Measurements from ENCODE around the gene CDC73.
"Not testable (repeated sequence)": the region's sequence is repeated elsewhere in the genome, so short reads cannot be mapped to it uniquely, and the experiment has no call there.

Gene CDC73

DNA sequence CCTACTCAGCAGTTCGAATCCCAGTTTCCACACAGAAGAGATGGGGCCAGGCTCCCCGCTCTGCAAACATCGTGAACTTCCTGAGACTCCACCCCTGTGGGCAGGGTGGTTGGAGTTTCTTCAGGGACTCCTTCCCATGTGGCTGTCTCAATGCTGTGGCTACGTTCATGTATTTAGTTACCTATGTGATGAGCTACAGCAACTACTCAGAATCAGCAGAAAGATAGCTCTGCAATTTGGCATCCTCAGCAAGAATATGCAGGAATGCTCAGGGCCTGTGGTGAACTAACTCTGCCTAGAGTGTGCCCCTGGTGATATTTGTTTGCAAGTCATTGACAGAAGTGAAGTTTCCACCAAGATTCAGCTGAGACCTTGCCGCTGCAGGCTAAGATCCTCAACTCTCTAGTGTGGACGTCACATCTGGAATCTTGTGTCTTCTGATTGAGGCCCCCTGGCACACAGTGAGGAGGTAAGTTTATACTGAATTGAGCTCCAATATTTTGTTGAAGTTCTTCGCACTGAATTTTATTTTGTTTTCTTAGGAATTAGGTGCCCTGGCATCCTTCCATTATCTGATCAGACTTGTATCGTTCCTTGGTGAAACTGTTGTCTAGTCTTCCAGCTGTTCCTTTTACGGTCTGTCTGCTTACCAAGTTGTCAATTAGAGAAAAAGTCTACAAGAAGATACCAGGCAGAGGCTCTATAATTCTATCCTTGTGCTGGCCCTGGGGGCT, 8.4 kb upstream of the CDC73 start:
- DNase-seq (ENCODE audit: extremely low spot score, insufficient read length, low read depth) (no peak), FAIRE-seq (no peak)

DNA sequence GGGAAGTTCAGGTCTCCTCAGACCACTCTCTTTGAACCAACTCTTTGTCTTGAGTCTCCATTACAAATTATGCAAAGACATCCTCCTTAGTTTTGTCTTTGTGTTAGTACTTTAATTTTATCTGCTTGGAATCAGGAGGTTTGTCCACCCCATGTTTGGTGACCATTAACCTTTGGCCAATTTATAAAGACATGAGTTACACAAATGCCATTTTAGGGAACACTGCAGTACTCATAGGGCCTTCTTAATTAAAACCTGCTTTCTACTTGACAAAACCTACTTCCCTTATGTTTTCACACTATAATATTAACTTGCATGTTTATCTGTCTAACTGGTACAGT, 7.9 kb upstream of the CDC73 start:
- FAIRE-seq (no peak), DNase-seq (ENCODE audit: extremely low spot score, insufficient read length, low read depth) (no peak)

DNA sequence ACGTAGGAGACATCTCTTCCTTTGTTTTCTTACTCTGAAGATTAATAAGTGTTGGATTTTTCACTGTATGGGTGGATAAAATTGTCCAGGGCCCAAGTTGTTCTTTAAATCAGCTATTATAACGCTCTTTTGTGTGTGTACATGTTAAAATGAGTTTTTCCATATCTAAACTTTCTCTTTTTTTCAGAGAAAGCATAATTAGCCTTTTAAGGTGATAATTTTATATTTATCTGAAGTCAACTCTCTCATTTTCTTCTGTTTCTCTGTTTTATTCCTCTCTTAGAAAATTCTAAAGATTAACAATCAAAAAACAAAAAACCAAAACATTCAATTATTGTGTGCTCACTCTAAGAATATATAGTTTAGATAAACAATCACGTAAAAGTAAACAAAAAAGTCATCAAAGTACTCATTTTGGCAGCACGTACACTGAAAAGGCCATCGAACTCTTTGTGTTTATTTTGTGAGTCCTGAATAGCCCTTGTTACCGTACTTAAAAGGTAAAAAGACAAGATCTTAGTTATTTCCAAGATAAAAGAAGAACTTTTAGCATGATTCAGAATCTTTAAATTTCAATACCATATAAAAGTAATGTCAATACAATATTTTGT, 7.2 kb upstream of the CDC73 start:
- no peak for DNase-seq (ENCODE audit: extremely low spot score, insufficient read length, low read depth)
- FAIRE-seq, result no peak

DNA sequence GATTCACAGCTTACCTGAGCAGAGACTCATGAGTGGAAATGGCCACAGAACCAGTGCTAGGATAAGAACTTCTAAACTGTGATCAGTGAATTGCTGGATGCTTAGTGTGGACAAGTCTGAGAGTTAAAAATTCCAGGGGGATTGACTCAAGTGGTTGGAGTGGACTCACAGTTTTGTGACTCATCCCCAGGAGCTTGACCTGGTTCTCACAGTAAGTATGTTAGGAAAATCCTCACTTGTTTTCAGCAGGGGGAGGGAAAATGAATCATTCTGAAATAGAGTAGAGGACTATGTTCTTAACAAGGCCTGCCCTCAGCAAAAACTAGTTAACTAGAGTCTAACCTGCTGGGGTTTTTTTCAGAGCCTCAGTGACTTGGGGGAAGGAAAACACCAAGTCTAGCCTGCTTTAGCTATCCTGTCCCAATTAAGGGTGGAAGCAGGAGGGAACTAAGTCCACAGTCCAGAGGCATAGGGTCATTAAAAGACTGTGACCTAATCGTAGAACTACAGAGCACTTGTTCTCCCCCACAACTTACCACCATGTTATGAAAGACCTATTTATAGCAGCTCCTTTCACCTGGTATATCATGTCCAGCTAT, 6.1 kb upstream of the CDC73 start:
- FAIRE-seq (no peak), DNase-seq (ENCODE audit: extremely low spot score, insufficient read length, low read depth) (no peak)

DNA sequence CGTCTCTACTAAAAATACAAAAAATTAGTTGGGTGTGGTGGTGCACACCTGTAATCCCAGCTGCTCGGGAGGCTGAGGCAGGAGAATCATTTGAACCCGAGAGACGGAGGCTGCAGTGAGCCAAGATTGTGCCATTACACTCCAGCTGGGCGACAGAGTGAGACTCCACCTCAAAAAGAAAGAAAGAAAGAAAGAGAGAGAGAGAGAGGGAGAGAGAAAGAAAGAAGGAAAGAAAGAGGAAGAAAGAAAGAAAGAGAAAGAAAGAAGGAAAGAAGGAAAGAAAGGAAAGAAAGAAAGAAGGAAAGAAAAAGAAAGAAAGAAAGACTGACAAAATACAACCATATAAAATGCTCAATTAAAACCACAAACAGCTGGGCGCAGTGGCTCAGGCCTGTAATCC, 4.7 kb upstream of the CDC73 start:
- not testable (repeated sequence) for DNase-seq (ENCODE audit: extremely low spot score, insufficient read length, low read depth); FAIRE-seq

DNA sequence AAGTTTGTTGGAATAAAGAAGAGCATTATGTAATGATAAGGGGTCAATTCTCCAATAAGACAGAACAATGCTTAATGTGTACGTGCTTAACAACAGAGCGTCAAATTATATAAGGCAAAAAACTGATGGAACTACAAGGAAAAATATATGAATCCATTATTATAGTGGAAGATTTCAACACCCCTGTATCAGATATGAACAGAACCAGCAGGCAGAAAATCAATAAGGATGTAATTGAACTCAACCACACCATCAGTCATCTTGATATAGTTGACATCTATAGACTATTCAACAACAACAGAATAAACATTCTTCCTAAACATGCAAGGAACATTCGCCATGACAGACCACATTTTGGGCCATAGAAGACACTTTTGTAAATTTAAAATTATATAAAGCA, 3.6 kb upstream of the CDC73 start:
- FAIRE-seq (no peak), DNase-seq (ENCODE audit: extremely low spot score, insufficient read length, low read depth) (no peak)

DNA sequence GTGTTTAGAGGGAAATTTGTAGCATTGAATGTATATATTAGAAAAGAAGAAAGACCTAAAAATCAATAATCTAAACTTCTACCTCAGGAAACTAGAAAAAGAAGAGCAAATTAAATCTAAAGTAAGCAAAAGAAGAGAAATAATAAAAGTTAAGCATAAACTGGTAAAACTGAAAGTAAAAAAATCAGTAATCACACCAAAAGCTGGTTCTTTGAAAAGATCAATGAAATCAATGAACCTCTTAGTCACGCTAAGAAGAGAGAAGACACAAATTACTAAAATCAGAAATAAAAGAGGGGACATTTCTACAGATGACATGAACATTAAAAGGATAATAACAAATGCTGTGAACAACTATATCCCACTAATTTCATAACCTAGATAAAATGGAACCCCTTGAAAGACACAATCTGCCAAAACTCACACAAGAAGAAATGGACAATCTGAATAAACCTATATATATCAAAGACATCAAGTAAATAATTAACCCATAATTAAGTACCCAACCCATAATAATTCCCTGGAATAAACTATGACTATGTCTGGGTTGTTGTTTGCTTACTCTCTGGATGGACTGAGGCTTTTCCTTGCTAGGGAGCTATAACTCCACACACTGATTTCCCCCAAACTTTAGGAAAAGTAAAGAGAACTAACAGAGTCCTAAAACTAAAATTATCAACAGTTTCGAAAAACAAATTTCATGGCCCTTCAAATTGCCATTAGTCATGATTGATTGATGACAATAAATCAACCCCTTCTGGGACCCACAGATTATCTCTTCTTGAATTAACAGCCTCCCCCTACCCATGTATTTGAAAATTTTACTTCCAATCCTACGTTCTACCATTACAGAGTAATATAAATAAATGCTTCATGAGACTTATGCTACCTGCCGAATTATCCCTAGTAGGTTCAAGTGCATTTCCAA, 2.8 kb upstream of the CDC73 start:
- no peak for FAIRE-seq
- DNase-seq (ENCODE audit: extremely low spot score, insufficient read length, low read depth), result no peak

DNA sequence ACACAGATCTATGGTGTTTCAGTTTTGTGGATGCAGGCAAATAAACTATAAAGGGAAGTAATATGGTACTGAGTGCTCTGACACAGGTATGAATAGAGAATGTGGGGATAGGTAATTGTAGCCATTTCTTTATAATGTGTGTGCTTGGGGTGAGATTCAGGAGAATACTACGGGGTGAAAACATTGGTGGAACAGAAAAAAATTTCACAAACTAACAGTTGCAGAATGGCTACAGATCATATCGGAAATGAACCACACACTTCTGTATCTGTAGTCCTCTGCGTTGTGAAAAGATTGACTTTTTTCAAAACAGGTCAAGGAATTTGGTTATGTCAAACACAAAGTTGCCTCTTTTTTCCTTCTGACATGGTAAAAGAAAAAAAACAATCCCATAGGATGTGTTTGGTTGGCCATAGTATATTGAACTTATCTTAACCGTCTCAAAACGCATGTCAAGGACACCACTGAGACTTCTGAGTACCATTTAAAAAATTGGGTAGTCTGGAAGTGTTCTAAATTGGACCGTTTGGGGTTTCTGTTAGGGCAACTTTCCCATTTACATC, 1.1 kb upstream of the CDC73 start:
- DNase-seq (ENCODE audit: extremely low spot score, insufficient read length, low read depth) (no peak), FAIRE-seq (peak; percentile 12)

DNA sequence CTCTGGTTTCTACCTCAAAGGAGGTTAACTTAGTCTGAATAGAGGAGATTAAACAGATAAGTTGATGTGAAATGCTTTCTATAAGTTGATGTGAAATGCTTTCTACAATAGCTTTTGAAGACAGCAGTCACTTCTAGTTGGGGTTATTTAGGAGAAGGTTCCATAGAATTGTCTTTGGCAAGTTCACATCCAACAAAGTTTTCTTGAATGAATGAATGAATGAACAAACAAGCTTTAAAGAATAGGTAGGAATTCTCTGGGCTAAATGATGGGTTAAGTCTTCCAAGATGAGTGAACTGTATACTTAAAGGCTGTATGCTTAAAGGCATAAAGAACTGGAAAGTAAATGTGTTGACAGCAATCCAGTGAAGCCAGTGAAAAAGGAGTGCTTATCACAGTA, 1.9 kb downstream of the CDC73 start:
- FAIRE-seq, result no peak
- no peak for DNase-seq (ENCODE audit: extremely low spot score, insufficient read length, low read depth)

DNA sequence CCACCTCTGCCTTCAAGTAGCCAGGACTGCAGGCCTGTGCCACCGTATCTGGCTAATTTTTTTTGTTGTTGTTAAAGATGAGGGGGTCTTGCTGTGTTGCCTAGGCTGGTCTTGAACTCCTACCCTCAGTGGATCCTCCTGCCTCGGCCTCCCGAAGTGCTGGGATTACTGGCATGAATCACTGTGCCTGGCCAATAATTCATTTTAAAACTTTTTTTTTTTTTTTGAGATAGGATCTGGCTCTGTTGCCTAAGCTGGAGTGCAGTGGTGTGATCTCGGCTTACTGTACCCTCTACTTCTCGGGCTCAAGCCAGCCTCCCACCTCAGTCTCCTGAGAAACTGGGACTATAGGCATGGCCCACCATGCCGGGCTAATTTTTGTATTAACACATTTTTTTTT, 3.5 kb downstream of the CDC73 start:
- DNase-seq (ENCODE audit: extremely low spot score, insufficient read length, low read depth) (no peak), FAIRE-seq (no peak)

DNA sequence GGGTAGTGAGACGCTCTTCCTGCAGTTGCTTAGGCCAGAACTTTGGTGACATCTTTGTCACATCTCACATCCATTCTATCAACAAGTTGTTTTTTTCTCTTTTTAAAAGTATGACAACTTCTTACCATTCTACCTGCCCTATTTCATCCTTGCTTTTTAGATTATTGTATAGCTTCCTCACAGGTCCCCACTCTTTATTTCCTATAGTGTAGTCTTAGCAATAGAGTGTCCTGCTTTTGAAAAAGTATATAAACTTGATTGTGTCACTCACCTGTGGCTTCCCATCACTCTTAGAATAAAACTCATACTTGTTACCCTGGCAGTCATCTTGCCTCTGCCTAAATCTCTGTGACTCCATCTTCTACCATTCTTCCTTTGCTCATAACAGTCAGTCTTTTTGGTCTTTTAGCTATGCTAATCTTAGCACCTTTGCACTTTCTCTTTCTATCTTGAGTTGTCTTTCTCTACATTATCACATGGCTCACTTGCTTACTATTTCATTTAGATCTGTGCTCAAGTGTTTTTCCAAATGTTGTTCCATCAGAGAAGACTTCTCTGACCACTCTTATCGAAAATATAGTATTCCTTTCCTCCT, 9.5 kb downstream of the CDC73 start:
- FAIRE-seq (no peak), DNase-seq (ENCODE audit: extremely low spot score, insufficient read length, low read depth) (no peak)

DNA sequence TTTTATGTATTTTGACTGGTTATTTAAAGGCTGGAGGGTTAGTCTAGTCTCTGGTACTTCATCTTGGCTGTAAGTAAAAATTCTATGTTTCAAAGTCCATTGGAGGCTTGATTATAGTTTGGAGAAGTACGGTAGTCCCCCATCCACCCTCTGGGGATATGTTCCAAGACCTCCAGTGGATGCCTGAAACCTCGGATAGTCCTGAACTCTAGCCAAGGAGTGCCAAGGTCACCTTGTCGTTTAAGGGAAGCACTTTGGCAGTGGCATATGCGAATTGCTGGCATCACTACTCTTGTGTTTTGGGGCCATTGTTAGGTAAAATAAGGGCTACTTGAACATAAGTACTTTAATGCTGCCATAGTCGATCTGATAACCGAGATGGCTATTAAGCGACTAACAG, 18.4 kb downstream of the CDC73 start:
- no peak for FAIRE-seq

DNA sequence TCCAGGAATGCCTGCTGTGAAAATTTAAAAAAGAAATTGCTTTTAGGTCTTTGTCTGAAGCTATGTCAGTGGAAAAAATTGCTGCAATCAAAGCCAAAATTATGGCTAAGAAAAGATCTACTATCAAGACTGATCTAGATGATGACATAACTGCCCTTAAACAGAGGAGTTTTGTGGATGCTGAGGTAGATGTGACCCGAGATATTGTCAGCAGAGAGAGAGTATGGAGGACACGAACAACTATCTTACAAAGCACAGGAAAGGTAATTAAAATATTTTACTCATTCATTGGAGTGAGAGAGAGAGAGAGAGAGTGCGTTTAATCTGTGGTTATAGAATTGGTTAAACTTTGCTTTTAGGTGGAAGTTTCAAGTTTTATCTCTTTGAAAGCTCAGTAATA, 20.0 kb downstream of the CDC73 start:
- FAIRE-seq, result no peak
- DNase-seq (ENCODE audit: extremely low spot score, insufficient read length, low read depth), result no peak

More for the DNA sequence above, 18.4 kb downstream of the CDC73 start:
- no peak for DNase-seq (ENCODE audit: extremely low spot score, insufficient read length, low read depth)

DNA sequence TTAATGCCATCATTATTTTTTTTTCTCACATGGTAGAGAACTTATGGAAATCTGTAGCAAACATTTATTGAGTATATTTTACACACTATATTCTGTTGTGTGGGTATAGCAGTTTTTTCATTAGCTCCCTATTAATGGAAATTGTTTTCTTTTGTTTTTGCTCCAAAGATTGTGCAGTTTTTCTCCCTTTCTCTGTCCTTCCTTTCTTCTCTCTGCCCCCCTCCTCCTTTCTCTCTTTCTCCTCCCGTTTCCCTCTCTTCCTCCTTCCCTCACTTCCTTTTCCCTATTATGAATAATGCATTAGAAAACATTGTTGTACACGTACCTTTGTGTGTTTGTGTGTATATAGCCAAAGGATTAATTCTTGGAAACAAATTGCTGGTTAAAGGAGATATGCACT, 20.6 kb downstream of the CDC73 start:
- FAIRE-seq (no peak), DNase-seq (ENCODE audit: extremely low spot score, insufficient read length, low read depth) (no peak)

DNA sequence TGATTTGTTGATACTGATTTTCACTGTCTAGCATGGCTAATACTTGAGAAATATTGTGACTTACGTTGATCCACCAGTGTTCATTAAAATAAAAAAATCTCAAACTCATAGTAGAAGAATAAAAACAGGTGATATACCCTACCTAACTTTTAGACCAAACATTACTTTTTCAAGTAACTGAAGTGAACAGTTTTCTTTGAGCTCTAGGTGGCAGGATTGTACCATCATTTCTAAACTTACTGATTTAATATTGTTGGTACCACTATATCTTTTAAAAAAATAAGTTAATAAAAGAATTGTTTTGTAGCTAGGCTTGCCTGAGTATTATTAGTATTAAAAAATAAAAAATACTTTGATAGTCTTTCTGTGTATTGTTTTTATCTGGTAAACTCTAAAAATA, 21.5 kb downstream of the CDC73 start:
- no peak for DNase-seq (ENCODE audit: extremely low spot score, insufficient read length, low read depth)
- no peak for FAIRE-seq

DNA sequence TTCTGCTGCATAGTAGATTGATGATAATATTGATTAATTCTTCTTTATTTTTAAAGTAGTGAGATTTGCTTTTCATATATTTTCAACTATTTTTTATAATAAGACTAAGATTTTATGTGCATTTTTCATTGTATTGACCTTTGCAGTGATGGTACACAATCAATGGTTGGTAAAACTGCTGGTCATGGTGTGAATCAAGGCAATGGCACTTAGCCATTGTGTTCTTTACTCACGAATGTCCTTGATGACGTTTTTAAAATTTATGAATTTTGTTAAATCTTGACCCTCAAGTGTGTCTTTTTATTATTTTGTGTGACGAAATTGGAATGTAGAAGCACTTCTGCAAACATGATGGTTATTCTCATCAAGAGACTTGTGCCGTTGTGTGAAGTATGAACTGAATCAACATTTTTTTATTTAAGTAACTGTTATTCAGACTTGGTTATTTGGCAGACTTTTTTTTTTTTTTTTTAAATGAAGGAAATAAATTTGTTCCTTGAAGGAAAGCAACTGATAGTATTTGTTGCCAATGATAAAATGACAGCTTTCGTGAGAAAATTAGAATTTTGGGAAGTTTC, 22.6 kb downstream of the CDC73 start:
- DNase-seq (ENCODE audit: extremely low spot score, insufficient read length, low read depth), result no peak
- no peak for FAIRE-seq

DNA sequence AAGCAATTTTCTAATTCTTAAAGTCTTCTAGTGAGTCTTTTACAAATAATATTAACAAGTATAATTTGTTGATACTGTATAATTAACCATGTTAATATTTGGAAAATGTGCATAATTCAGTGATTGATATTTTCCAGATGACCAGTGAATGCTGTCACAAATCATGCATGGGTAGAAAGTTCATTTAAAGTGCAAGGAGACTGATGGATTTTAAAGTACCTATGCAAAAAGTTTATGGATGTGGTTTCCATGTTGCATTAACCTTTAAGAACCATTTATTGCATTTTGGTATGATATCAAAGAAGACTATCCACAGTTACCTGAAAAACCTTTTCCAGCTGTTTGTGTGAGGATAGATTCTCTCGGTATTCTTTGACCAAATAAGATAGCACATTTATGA, 23.2 kb downstream of the CDC73 start:
- no peak for FAIRE-seq
- no peak for DNase-seq (ENCODE audit: extremely low spot score, insufficient read length, low read depth)

DNA sequence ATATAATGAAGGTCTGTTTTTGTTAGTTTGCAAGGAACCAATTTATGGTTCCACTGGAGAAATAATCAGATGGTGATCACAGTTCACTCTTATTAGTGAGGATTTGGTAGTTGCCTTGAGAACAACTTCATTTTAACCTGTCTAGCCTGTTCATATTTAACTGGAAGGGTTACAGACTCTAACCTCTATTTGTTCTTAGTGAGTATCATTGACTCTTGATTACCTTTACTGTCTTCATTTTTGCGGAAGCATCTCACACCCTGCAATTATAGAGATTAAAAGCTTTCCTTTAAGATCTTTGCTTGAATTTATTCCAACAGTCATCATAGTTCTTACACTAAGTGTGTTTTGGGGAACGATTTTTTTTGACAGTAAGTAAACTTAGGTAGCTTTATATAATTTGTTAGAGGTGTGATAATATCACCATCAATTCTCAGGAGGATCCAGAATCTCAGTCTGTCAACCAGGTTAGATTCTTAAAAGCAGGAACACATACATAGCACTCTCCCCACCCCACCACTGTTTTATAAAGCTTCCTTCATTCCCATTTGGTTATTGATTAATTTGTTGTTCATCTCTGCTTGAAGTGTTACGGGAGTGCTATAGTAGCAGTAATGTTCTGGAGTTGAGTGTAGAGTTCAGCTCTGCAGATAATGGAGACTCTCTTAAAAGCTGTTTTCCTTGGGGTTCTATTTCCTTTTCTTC, 34.4 kb downstream of the CDC73 start:
- FAIRE-seq (no peak), DNase-seq (ENCODE audit: extremely low spot score, insufficient read length, low read depth) (no peak)

DNA sequence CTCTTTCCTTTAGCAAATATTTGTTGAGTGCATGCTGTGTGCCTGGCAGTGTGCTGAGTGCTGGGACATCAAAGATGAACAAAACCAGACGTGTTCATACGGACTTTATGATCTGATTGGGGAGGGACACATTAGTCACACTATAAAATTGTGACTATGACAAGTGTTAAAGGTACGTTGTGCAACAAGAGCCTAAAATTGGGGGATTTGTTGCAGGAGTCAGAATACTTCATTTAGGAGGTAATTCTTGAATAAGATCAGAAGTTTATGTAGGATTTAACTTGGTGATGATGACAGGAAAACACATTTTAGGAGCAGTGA, 35.0 kb downstream of the CDC73 start:
- no peak for DNase-seq (ENCODE audit: extremely low spot score, insufficient read length, low read depth)
- no peak for FAIRE-seq

Data from GM18507 (cell line).